Neural progenitor cell (in vitro differentiated cells): ENCODE results near the gene CCDC60. TPM values are rescaled to one million over a fixed set of nuclear protein-coding genes. Genes with fewer than 3 reads are reported as not detected.
"Not testable (repeated sequence)": the region's sequence is repeated elsewhere in the genome, so short reads cannot be mapped to it uniquely, and the experiment has no call there.

Experiments
- DNase-seq: peaks from one replicate; pipeline ENCODE4 v3.0.0-alpha.2; 2016; ENCODE audit warnings: low spot score
- H2AFZ ChIP-seq: fragments of 200-600 bp; sonication (generic); replicated peaks from 2 replicates; pipeline ENCODE4 v1.6.1; 2016; ENCODE audit warnings: antibody characterized with exemption
- H3F3A ChIP-seq: fragments of 200-600 bp; sonication (generic); 2 replicates; pipeline ENCODE4 v1.6.1; 2016; ENCODE audit warnings: antibody characterized with exemption, low read depth
- H3K27ac ChIP-seq: fragments of 200-600 bp; sonication (generic); 2 replicates; pipeline ENCODE4 v1.5.1; 2016; ENCODE audit warnings: mild to moderate bottlenecking
- H3K27me3 ChIP-seq: fragments of 200-600 bp; sonication (generic); 2 replicates; pipeline ENCODE4 v1.6.1; 2016; ENCODE audit warnings: mild to moderate bottlenecking, moderate library complexity
- H3K36me3 ChIP-seq: fragments of 200-600 bp; sonication (generic); 2 replicates; pipeline ENCODE4 v1.5.1; 2016
- H3K4me1 ChIP-seq: fragments of 200-600 bp; sonication (generic); 2 replicates; pipeline ENCODE4 v1.6.1; 2016; ENCODE audit warnings: mixed run types
- H3K4me2 ChIP-seq: fragments of 200-600 bp; sonication (generic); 2 replicates; pipeline ENCODE4 v1.6.1; 2016
- H3K4me3 ChIP-seq: fragments of 200-600 bp; sonication (generic); 2 replicates; pipeline ENCODE4 v1.5.1; 2016
- H3K79me2 ChIP-seq: fragments of 200-600 bp; sonication (generic); 2 replicates; pipeline ENCODE4 v1.6.1; 2016; ENCODE audit warnings: low read depth
- H3K9ac ChIP-seq: fragments of 200-600 bp; sonication (generic); 2 replicates; pipeline ENCODE4 v1.6.1; 2016
- H3K9me3 ChIP-seq: fragments of 200-600 bp; sonication (generic); 2 replicates; pipeline ENCODE4 v1.5.1; 2016; ENCODE audit warnings: low read depth
- H4K20me1 ChIP-seq: fragments of 200-600 bp; sonication (generic); 2 replicates; pipeline ENCODE4 v1.6.1; 2016; ENCODE audit warnings: low read depth
- H3K27ac Mint-ChIP-seq: 3 replicates; pipeline ENCODE4 v1.8.0; 2021; ENCODE audit warnings: mixed read lengths
- H3K27me3 Mint-ChIP-seq: 2 replicates; pipeline ENCODE4 v1.8.0; 2022; ENCODE audit warnings: low read depth, mild to moderate bottlenecking, inconsistent platforms, moderate library complexity, mixed read lengths; ENCODE audit not compliant: insufficient read depth
- H3K36me3 Mint-ChIP-seq: 3 replicates; pipeline ENCODE4 v1.8.0; 2021; ENCODE audit warnings: mixed read lengths
- H3K4me1 Mint-ChIP-seq: 3 replicates; pipeline ENCODE4 v1.8.0; 2021; ENCODE audit warnings: mixed read lengths
- H3K4me3 Mint-ChIP-seq: 3 replicates; pipeline ENCODE4 v1.8.0; 2021; ENCODE audit warnings: mild to moderate bottlenecking, moderate library complexity, mixed read lengths
- H3K9me3 Mint-ChIP-seq: 3 replicates; pipeline ENCODE4 v1.8.0; 2020; ENCODE audit warnings: mixed read lengths
- CTCF ChIP-seq: fragments of 200-600 bp; sonication (generic); IDR thresholded peaks from 2 replicates; pipeline ENCODE4 v1.5.1; 2017; ENCODE audit warnings: antibody characterized with exemption, mild to moderate bottlenecking
- EZH2 ChIP-seq: fragments of 200-600 bp; sonication (generic); IDR thresholded peaks from 2 replicates; pipeline ENCODE4 v1.6.1; 2017; ENCODE audit warnings: antibody characterized with exemption, mild to moderate bottlenecking, moderate library complexity
- EZH2phosphoT487 ChIP-seq: fragments of 200-600 bp; sonication (generic); IDR thresholded peaks from 2 replicates; pipeline ENCODE4 v1.6.1; 2017; ENCODE audit warnings: antibody characterized with exemption
- total RNA-seq: library from RNA; depleted of rRNA; stranded (reverse); fragments of >200 nt; gene quantifications from 2 replicates; pipeline ENCODE4 v1.2.3, GENCODE V29; 2015; ENCODE audit warnings: low replicate concordance

The CCDC60 gene
- total RNA-seq, 1 donor from 2014 or later = 4.6 TPM

GRCh38 chr12:119343130-119343529 lies 8.6 kb downstream of the CCDC60 start:
- Mint-ChIP-seq H3K4me3 (no peak overlapping the region), H3K36me3 (no peaks in the 10 kb centered on the region), H3K27me3 (no peaks in the 10 kb centered on the region), H3K4me1 (peaks cover 22% of the 10 kb centered on the region), H3K9me3 (no peaks in the 10 kb centered on the region), H3K27ac (no peak overlapping the region)
- Histone ChIP-seq H3K4me2 (no peak overlapping the region), H3K79me2 (no peaks in the 10 kb centered on the region), H2AFZ (no peak overlapping the region), H3K27me3 (peaks cover 62% of the 10 kb centered on the region), H3K27ac (no peak overlapping the region), H3K9ac (no peak overlapping the region), H3K36me3 (no peaks in the 10 kb centered on the region), H3K9me3 (no peaks in the 10 kb centered on the region), H3K4me3 (no peak overlapping the region), H3K4me1 (peaks cover 21% of the 10 kb centered on the region), H3F3A (peaks cover 16% of the 10 kb centered on the region), H4K20me1 (peaks cover 21% of the 10 kb centered on the region)
- no peak for DNase-seq
- TF ChIP-seq EZH2phosphoT487 = no peak
- TF ChIP-seq CTCF = no peak
- TF ChIP-seq EZH2 = no peak

- Mint-ChIP-seq H3K9me3 (peaks cover 28% of the 10 kb centered on the region), H3K27ac (no peak overlapping the region), H3K4me1 (peaks cover 2% of the 10 kb centered on the region), H3K27me3 (peaks cover 12% of the 10 kb centered on the region), H3K4me3 (no peak overlapping the region), H3K36me3 (peaks cover 2% of the 10 kb centered on the region)
- Histone ChIP-seq H3K27ac (no peak overlapping the region), H3K9ac (no peak overlapping the region), H3K4me2 (no peak overlapping the region), H2AFZ (no peak overlapping the region), H3K4me1 (peaks cover 3% of the 10 kb centered on the region), H4K20me1 (no peaks in the 10 kb centered on the region), H3K36me3 (no peaks in the 10 kb centered on the region), H3K27me3 (no peaks in the 10 kb centered on the region), H3K9me3 (no peaks in the 10 kb centered on the region), H3K79me2 (no peaks in the 10 kb centered on the region), H3K4me3 (no peak overlapping the region), H3F3A (no peaks in the 10 kb centered on the region)
- TF ChIP-seq EZH2phosphoT487 (no peak), EZH2 (no peak), CTCF (no peak)
- no peak for DNase-seq
These were observed 19.6 kb downstream of the CCDC60 start for GRCh38 chr12:119354172-119354571.

GRCh38 chr12:119360366-119360765 lies 25.8 kb downstream of the CCDC60 start:
- H3K4me3 Mint-ChIP-seq, H3K27ac Mint-ChIP-seq, H3K4me2 ChIP-seq: not testable (repeated sequence)

DNA sequence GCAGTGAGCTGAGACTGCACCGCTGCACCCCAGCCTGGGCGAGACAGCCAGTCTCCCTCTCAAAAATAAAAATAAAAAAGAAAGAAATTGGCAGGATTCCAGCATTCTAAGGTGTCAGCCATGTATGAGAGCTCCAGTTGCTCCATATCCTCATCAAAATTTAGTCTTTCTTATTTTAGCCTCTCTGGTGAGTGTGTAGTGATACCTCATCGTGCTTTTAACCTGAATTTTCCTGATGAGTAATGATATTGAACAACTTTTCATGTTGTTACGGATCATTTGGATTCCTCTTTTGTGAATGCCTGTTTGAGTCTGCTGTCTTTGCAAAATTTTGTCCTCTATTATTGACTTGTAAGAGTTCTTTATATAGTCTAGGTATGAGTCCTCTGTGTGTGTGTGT lies 28.5 kb downstream of the CCDC60 start:
- Mint-ChIP-seq H3K27ac (peak overlapping the region; percentile 85), H3K4me1 (peaks cover 20% of the 10 kb centered on the region), H3K4me3 (no peak overlapping the region), H3K36me3 (no peaks in the 10 kb centered on the region), H3K9me3 (peaks cover 10% of the 10 kb centered on the region), H3K27me3 (peaks cover 3% of the 10 kb centered on the region)
- H3K79me2 ChIP-seq = no peaks in the 10 kb centered on the region
- peaks cover 2% of the 10 kb centered on the region for H3K36me3 ChIP-seq
- H3K9ac ChIP-seq = no peak overlapping the region
- H3K9me3 ChIP-seq = peaks cover 5% of the 10 kb centered on the region
- no peaks in the 10 kb centered on the region for H3K27me3 ChIP-seq
- peak overlapping the region; percentile 76 for H3K4me2 ChIP-seq
- peaks cover 33% of the 10 kb centered on the region for H3K4me1 ChIP-seq
- H4K20me1 ChIP-seq = no peaks in the 10 kb centered on the region
- H3K4me3 ChIP-seq = no peak overlapping the region
- no peak for TF ChIP-seq CTCF
- TF ChIP-seq EZH2phosphoT487 = no peak
- no peak for TF ChIP-seq EZH2
- peaks cover 11% of the 10 kb centered on the region for H3F3A ChIP-seq
- peak overlapping the region; percentile 85 for H3K27ac ChIP-seq
- H2AFZ ChIP-seq = no peak overlapping the region
- DNase-seq = no peak

More at GRCh38 chr12:119360366-119360765, 25.8 kb downstream of the CCDC60 start:
- not testable (repeated sequence) for DNase-seq, H2AFZ ChIP-seq, H3K36me3 ChIP-seq, H3K79me2 ChIP-seq, H3K27ac ChIP-seq, H4K20me1 ChIP-seq, H3K4me3 ChIP-seq, H3K9ac ChIP-seq, H3K9me3 ChIP-seq, H3K27me3 ChIP-seq, H3K27me3 Mint-ChIP-seq, H3K36me3 Mint-ChIP-seq
- Histone ChIP-seq H3K4me1 (peaks cover 29% of the 10 kb centered on the region), H3F3A (peaks cover 11% of the 10 kb centered on the region)
- Mint-ChIP-seq H3K9me3 (peaks cover 25% of the 10 kb centered on the region), H3K4me1 (peaks cover 18% of the 10 kb centered on the region)
